Parathyroid adenoma (tissue), 2 donors: ENCODE data around the gene SH2D3A.

Experiments used
- H2AFZ ChIP-seq: fragments of 300-600 bp; sonication (generic); one replicate; pipeline ENCODE4 v1.7.0; 2017; ENCODE audit warnings: antibody characterized with exemption, mild to moderate bottlenecking
- H3K27ac ChIP-seq: fragments of 300-600 bp; sonication (generic); one replicate; pipeline ENCODE4 v1.7.0; 2017
- H3K27me3 ChIP-seq: fragments of 300-600 bp; sonication (generic); one replicate; pipeline ENCODE4 v1.7.0; 2017; ENCODE audit warnings: low read length; ENCODE audit not compliant: control insufficient read depth, insufficient read depth
- H3K36me3 ChIP-seq: fragments of 300-600 bp; sonication (generic); one replicate; pipeline ENCODE4 v1.7.0; 2017; ENCODE audit warnings: low read length; ENCODE audit not compliant: control insufficient read depth, insufficient read depth
- H3K4me1 ChIP-seq: fragments of 300-600 bp; sonication (generic); one replicate; pipeline ENCODE4 v1.7.0; 2017; ENCODE audit warnings: control low read depth
- H3K4me2 ChIP-seq: fragments of 300-600 bp; sonication (generic); one replicate; pipeline ENCODE4 v1.7.0; 2017; ENCODE audit warnings: low read length
- H3K4me3 ChIP-seq: fragments of 300-600 bp; sonication (generic); one replicate; pipeline ENCODE4 v1.7.0; 2017; ENCODE audit warnings: low read depth, low read length
- H3K79me2 ChIP-seq: fragments of 300-600 bp; sonication (generic); one replicate; pipeline ENCODE4 v1.7.0; 2017; ENCODE audit warnings: control low read depth
- H3K9ac ChIP-seq: fragments of 300-600 bp; sonication (generic); one replicate; pipeline ENCODE4 v1.7.0; 2017; ENCODE audit warnings: mild to moderate bottlenecking
- H3K9me3 ChIP-seq: fragments of 300-600 bp; sonication (generic); one replicate; pipeline ENCODE4 v1.7.0; 2017; ENCODE audit warnings: low read length; ENCODE audit not compliant: control insufficient read depth
- TF ChIP-seq, protein P1 (sequence below): fragments of 300-600 bp; sonication (generic); IDR thresholded peaks from one replicate; pipeline ENCODE4 v1.7.0; 2017; ENCODE audit warnings: antibody characterized with exemption, mild to moderate bottlenecking
- donor health status: primary hyperparathyroidism.

The SH2D3A gene

DNA sequence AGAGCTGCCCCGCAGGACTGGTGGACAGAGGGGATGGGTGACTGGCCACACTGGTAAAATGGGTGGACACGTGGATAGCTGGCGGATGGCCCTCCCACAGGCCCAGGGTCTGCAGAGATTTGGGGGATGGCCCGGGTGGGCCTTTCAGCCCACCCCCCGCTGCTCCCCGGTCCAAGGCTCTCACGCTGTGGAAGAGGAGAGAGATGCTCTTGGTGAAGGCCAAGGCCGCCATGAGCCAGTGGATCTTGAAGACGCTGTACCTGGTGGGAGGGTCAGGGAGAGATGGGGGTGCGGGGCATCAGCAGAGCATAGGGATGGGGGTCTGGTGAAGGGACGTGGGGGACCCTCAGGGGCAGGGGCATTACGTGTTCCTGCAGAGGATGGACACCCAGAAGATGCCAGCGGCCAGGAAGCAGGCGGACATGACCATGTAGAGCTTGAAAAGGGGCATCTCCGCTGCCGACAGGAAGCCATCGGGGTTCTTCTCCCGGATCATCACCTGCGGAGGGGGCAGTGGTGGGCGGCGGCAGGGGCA, 34.4 kb downstream of the SH2D3A start:
- Histone ChIP-seq H3K4me2 (no peak overlapping the region), H3K27me3 (no peaks in the 10 kb centered on the region), H3K4me1 (peaks cover 5% of the 10 kb centered on the region), H3K27ac (no peak overlapping the region), H2AFZ (no peak overlapping the region), H3K79me2 (no peaks in the 10 kb centered on the region), H3K9me3 (no peaks in the 10 kb centered on the region), H3K9ac (no peak overlapping the region), H3K4me3 (no peak overlapping the region), H3K36me3 (no peaks in the 10 kb centered on the region)
- TF ChIP-seq, protein P1, sequence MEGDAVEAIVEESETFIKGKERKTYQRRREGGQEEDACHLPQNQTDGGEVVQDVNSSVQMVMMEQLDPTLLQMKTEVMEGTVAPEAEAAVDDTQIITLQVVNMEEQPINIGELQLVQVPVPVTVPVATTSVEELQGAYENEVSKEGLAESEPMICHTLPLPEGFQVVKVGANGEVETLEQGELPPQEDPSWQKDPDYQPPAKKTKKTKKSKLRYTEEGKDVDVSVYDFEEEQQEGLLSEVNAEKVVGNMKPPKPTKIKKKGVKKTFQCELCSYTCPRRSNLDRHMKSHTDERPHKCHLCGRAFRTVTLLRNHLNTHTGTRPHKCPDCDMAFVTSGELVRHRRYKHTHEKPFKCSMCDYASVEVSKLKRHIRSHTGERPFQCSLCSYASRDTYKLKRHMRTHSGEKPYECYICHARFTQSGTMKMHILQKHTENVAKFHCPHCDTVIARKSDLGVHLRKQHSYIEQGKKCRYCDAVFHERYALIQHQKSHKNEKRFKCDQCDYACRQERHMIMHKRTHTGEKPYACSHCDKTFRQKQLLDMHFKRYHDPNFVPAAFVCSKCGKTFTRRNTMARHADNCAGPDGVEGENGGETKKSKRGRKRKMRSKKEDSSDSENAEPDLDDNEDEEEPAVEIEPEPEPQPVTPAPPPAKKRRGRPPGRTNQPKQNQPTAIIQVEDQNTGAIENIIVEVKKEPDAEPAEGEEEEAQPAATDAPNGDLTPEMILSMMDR: no peak

DNA sequence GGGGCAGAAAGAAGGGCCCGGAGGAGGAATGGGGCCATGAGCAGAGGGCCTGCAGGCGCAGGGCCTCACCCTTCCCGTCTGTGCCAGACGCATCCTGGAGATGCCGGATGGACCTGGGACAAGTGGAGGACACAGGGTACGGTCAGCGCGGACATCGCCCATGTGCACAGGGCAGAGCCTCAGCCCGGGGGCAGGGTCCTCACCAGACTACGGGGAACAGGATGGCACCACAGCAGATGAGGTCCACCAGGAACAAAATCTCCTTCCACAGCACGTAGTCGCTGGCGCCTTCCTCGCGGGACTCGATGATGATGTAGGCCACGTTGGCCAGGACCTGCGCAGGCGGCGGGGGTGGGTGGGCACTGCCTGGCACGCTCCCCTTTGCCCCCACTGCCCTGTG, 35.4 kb downstream of the SH2D3A start:
- no peaks in the 10 kb centered on the region for H3K79me2 ChIP-seq
- H3K36me3 ChIP-seq: no peaks in the 10 kb centered on the region
- no peak overlapping the region for H3K9ac ChIP-seq
- no peak overlapping the region for H3K4me2 ChIP-seq
- TF ChIP-seq, protein P1: no peak
- no peak overlapping the region for H2AFZ ChIP-seq
- H3K4me1 ChIP-seq: peaks cover 5% of the 10 kb centered on the region
- no peak overlapping the region for H3K4me3 ChIP-seq
- no peaks in the 10 kb centered on the region for H3K9me3 ChIP-seq
- no peak overlapping the region for H3K27ac ChIP-seq
- no peaks in the 10 kb centered on the region for H3K27me3 ChIP-seq

DNA sequence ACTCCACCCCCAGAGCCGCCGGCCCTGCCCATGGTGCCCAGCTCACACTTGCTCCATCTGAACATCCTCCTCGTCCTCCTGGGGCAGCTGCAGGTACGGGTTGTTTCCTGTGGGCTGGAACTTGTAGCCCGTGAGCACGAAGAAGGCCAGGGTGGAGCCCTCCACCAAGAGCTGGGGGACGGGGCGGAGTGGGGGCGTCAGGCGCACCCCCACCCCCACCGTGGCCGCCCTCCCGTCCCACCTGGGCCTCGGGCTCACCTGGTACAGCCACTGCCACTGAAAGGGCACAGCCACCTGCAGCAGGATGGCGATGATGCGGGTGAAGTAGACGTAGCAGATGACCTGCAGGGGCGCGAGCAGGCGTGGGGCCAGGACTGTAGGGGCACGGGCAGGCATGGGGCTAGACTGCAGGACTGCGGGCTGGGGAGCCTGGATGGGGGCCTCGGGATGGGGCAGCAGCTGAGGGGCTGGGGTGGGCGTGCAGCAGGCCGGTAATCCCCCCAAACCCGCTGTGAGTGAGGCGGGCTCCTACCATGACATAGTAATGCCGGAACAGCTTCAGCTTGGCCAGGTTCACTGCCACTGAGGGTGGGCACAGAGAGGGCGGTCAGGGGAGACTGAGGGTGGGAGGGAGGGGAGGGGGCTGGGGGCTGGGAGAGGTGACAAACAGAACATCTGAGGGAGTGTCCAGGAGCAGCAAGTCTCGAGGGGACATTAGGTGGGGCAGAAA, 36.1 kb downstream of the SH2D3A start:
- H3K4me3 ChIP-seq: no peak overlapping the region
- no peaks in the 10 kb centered on the region for H3K9me3 ChIP-seq
- H3K27ac ChIP-seq: no peak overlapping the region
- H3K27me3 ChIP-seq: no peaks in the 10 kb centered on the region
- TF ChIP-seq, protein P1: no peak
- H3K4me2 ChIP-seq: no peak overlapping the region
- H3K79me2 ChIP-seq: no peaks in the 10 kb centered on the region
- H3K36me3 ChIP-seq: no peaks in the 10 kb centered on the region
- no peak overlapping the region for H2AFZ ChIP-seq
- peaks cover 1% of the 10 kb centered on the region for H3K4me1 ChIP-seq
- no peak overlapping the region for H3K9ac ChIP-seq

DNA sequence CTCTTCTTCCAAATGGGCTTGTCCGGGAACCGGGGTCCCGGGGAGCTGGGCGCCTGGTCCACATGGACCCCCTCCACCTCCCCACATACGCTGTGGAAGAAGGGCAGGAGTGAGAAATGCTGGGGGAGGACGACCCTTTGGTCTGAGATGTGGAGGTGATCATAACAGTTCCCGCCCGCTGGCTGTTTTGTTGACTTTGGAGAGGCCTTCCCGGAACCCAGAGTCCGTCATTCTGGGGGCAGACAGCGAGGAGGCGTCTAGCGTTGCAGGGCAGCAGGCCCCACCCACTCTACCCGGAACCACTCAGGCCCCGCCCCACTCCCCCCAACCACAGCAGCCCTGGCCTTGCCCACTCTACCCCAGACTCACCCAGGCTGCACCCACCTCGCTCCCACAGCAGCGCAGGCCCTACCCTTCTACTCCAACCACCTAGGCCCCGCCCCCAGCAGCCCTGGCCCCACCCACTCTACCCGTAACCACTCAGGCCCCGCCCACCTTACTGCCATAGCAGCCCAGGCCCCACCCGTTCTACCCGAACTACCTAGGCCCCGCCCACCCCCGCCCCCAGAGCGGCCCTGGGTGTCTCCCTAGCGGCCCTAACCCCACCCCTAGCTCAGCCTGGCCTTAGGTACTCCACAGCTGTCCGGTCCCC, 37.0 kb downstream of the SH2D3A start:
- H3K27ac ChIP-seq: no peak overlapping the region

More for the DNA sequence above, 37.0 kb downstream of the SH2D3A start:
- no peaks in the 10 kb centered on the region for H3K36me3 ChIP-seq
- no peaks in the 10 kb centered on the region for H3K9me3 ChIP-seq
- H3K4me2 ChIP-seq: no peak overlapping the region
- no peaks in the 10 kb centered on the region for H3K4me1 ChIP-seq
- no peaks in the 10 kb centered on the region for H3K27me3 ChIP-seq
- H3K9ac ChIP-seq: no peak overlapping the region
- TF ChIP-seq, protein P1: no peak
- no peak overlapping the region for H3K4me3 ChIP-seq
- no peak overlapping the region for H2AFZ ChIP-seq
- H3K79me2 ChIP-seq: no peaks in the 10 kb centered on the region
